KOPT-K1 (cell line): Measurements from ENCODE around the gene BAG5.
"Not testable (repeated sequence)": the region's sequence is repeated elsewhere in the genome, so short reads cannot be mapped to it uniquely, and the experiment has no call there.

ENCODE experiments used
- H3K27ac ChIP-seq: fragments of 200-600 bp; sonication (generic); 2 replicates; pipeline ENCODE4 v1.5.1; 2016; ENCODE audit warnings: antibody characterized with exemption, mild to moderate bottlenecking, low read depth, low read length; ENCODE audit not compliant: poor library complexity, severe bottlenecking
- H3K36me3 ChIP-seq: fragments of 200-600 bp; sonication (generic); 2 replicates; pipeline ENCODE4 v1.5.1; 2017; ENCODE audit warnings: antibody characterized with exemption, mild to moderate bottlenecking, low read length, moderate library complexity; ENCODE audit not compliant: insufficient read depth
- H3K9me3 ChIP-seq: fragments of 200-600 bp; sonication (generic); 2 replicates; pipeline ENCODE4 v1.5.1; 2017; ENCODE audit warnings: antibody characterized with exemption, low read length, mild to moderate bottlenecking; ENCODE audit not compliant: insufficient read depth, poor library complexity, severe bottlenecking

BAG5 gene

GRCh38 chr14:103520269-103520656, 42.2 kb downstream of the BAG5 start:
- Histone ChIP-seq H3K9me3 (no peaks in the 10 kb centered on the region), H3K27ac (no peak overlapping the region), H3K36me3 (no peaks in the 10 kb centered on the region)

- H3K27ac ChIP-seq: no peak overlapping the region
- H3K36me3 ChIP-seq: no peaks in the 10 kb centered on the region
- no peaks in the 10 kb centered on the region for H3K9me3 ChIP-seq
Measured at GRCh38 chr14:103519837-103520212, 42.6 kb downstream of the BAG5 start.

GRCh38 chr14:103519043-103519836, 43.2 kb downstream of the BAG5 start:
- Histone ChIP-seq H3K9me3 (no peaks in the 10 kb centered on the region), H3K36me3 (no peaks in the 10 kb centered on the region), H3K27ac (no peak overlapping the region)

- H3K9me3 ChIP-seq: no peaks in the 10 kb centered on the region
- H3K36me3 ChIP-seq: no peaks in the 10 kb centered on the region
- H3K27ac ChIP-seq: no peak overlapping the region
Measured at GRCh38 chr14:103518422-103519042, 43.9 kb downstream of the BAG5 start.

GRCh38 chr14:103517721-103518421, 44.6 kb downstream of the BAG5 start:
- H3K9me3 ChIP-seq: no peaks in the 10 kb centered on the region
- H3K27ac ChIP-seq: no peak overlapping the region
- no peaks in the 10 kb centered on the region; the same call in 1 of the 2 replicates for H3K36me3 ChIP-seq

- no peak overlapping the region for H3K27ac ChIP-seq
Measured at GRCh38 chr14:103517174-103517566, 45.3 kb downstream of the BAG5 start.

GRCh38 chr14:103516426-103517173, 45.9 kb downstream of the BAG5 start:
- Histone ChIP-seq H3K9me3 (no peaks in the 10 kb centered on the region), H3K27ac (no peak overlapping the region), H3K36me3 (peaks cover under 1% of the 10 kb centered on the region; the same call in 1 of the 2 replicates)

More at GRCh38 chr14:103517174-103517566, 45.3 kb downstream of the BAG5 start:
- Histone ChIP-seq H3K36me3 (no peaks in the 10 kb centered on the region; the same call in 1 of the 2 replicates), H3K9me3 (no peaks in the 10 kb centered on the region)

- H3K36me3 ChIP-seq: peaks cover 18% of the 10 kb centered on the region; the same call in 1 of the 2 replicates
- no peak overlapping the region for H3K27ac ChIP-seq
- no peaks in the 10 kb centered on the region for H3K9me3 ChIP-seq
Measured at GRCh38 chr14:103514596-103515421, 47.6 kb downstream of the BAG5 start.

- H3K9me3 ChIP-seq: no peaks in the 10 kb centered on the region
- peaks cover 36% of the 10 kb centered on the region; the same call in 1 of the 2 replicates for H3K36me3 ChIP-seq
- no peak overlapping the region for H3K27ac ChIP-seq
Measured at GRCh38 chr14:103512701-103513611, 49.5 kb downstream of the BAG5 start.

- H3K27ac ChIP-seq, H3K9me3 ChIP-seq: not testable (repeated sequence)
- peaks cover 42% of the 10 kb centered on the region; the same call in 1 of the 2 replicates for H3K36me3 ChIP-seq
Measured at GRCh38 chr14:103512180-103512579, 50.3 kb downstream of the BAG5 start.

GRCh38 chr14:103510724-103511693, 51.4 kb downstream of the BAG5 start:
- Histone ChIP-seq H3K36me3 (peaks cover 51% of the 10 kb centered on the region; the same call in 1 of the 2 replicates), H3K27ac (no peak overlapping the region), H3K9me3 (no peaks in the 10 kb centered on the region)

GRCh38 chr14:103509864-103510723, 52.4 kb downstream of the BAG5 start:
- no peaks in the 10 kb centered on the region for H3K9me3 ChIP-seq
- H3K27ac ChIP-seq: no peak overlapping the region
- H3K36me3 ChIP-seq: peaks cover 60% of the 10 kb centered on the region
